IPS DF 4.7 (cell line): ENCODE data around the gene OR6B1.
"Not testable (repeated sequence)": the region's sequence is repeated elsewhere in the genome, so short reads cannot be mapped to it uniquely, and the experiment has no call there.

ENCODE experiments used
- DNase-seq: peaks from one replicate; pipeline ENCODE4 v3.0.0-alpha.2; 2013; ENCODE audit warnings: low spot score; ENCODE audit errors: extremely low read depth

OR6B1 gene

GRCh38 chr7:144006029-144006691, 6.0 kb downstream of the OR6B1 start:
- no peak for DNase-seq

DNA sequence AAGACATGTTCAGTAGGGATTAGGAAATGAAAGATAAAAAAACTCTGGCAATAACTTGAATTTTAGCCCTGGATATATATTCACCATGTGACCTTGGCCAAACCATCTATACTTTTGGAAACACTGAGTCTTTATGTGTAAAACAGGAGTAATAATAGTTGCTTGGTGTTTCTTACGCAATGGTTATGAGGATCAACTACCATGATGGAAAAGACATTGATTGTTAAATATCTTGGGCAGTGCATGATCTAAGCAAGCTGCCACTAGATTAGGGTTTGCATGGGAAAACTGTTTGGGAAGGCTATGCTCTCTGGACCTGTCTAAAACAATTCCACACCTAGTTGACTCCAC, 6.5 kb downstream of the OR6B1 start:
- no peak for DNase-seq

GRCh38 chr7:144009361-144009760, 9.2 kb downstream of the OR6B1 start:
- no peak for DNase-seq

DNA sequence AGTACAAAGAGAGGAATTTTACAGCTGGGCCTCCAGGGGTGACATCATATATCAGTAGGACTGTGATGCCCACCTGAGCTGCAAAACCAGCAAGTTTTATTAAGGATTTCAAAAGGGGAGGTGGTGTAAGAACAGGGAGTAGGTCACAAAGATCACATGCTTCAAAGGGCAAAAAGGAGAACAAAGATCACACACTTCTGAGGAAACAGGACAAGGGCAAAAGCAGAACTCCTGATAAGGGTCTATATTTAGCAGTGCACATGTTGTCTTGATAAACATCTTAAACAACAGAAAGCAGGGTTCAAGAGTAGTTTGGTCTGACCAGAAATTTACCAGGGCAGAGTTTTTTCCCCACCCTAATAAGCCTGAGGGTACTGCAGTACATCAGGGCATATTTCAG, 9.9 kb downstream of the OR6B1 start:
- not testable (repeated sequence) for DNase-seq

DNA sequence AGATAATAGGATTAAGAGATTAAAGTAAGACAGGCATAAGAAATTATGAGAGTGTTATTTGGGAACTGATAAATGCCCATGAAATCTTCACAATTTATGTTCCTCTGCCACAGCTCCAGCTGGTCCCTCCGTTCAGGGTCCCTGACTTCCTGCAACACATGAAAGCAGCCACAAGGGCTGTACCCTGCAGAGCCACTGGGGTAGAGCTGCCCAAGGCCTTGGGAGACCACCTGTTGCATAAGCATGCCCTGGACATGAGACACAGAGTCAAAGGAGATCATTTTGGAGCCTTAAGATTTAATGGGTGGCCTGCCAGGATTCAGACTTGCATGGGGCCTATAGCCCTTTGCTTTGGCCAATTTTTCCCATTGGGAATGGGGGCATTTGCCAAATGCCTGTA, 10.7 kb downstream of the OR6B1 start:
- not testable (repeated sequence) for DNase-seq

DNA sequence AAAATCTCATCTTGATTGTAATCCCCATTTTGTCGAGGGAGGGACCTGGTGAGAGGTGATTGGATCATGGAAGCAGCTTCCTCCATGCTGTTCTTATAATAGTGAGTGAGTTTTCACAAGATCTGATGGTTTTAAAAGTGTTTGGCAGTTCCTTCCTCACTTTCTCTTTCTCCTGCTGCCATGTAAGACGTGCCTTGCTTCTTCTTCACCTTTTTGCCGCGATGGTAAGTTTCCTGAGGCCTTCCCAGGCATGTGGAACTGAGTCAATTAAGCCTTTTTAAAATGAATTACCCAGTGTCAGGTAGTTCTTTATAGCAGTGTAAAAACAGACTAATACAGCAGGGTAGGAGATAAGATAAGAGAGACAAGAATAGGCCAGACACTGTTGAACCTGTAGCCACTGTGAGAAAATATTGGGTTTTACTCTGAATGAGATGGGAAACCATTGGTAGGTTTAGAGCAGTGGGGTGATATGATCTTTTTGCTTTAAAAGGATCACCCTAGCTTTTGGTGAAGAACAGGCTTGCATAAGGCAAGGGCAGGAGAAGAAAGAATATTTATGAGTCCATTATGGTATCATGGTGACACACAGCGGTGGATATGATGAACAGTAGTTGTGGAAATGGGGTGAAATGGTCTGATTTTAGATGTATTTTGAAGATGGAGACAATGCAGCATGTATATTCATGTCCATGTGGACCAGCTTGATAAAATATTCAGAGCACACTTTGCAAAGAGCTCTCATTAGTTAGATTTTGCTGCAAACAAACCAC, 11.5 kb downstream of the OR6B1 start:
- DNase-seq, result no peak

DNA sequence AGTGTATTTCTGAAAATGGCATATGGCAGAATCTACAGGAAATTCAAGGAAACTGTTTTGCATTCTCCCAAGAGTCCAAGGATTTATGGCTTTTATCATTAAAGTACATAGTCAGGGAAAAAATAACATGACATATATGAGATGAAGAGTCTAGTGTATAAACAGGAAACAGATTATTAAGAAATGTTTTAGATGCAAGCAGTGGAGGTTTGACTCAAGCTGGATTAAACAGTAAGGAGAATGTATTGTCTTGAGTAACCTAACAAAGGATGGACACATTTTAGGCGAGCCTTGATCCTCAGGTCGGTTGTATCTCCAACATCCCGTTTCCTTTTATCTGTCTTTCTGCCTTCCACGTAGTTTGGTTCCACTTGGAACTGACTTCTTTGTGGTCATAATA, 17.9 kb downstream of the OR6B1 start:
- no peak for DNase-seq

DNA sequence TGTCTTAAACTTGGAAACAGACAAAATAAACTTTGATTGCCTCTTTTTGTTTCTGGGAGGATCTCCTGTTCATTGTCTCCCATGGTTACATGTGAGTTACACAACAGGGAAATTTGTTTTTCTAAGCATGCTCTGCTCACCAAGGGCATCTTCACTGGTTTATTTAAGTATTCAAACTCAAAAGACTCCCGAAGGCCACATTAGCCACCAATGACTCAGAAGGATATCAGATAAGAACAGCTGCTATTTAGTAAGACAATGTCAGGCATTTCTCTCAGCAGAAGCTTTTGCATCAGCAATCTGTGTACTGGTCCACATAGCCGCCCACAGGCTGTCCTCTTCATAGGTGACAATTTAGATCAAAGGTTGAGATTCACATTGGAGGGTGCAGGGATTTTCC, 19.3 kb downstream of the OR6B1 start:
- DNase-seq, result no peak

GRCh38 chr7:144020340-144020739, 20.2 kb downstream of the OR6B1 start:
- no peak for DNase-seq

GRCh38 chr7:144022169-144022568, 22.0 kb downstream of the OR6B1 start:
- DNase-seq, result no peak

DNA sequence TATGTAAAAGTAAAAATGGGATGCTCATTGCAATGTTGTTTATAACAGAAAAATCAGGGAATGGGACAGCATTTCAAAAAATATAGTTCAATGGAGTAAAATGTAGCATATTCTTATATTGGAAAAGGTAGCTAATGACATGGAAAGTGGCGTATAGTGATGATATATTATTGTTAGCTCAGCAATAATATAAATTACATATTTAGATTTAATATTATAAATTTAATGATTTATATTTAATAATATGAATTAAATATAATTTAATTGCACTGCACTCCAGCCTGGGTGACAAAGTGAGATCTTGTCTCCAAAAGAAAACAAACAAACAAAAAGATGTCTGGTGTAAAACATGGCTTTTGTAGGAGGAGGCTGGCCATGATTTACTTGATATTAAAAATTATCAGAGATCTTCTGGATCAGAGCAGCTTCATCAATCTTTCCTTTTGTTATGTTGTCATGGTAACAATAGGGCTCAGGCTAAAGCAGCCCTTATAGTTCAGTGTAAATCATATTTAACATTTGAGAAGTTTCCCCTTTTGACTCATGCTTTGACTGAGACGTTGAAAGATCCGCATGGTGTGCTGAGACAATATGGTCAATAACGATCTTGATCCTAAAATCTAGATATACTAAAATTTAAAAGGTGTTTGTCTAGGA, 23.2 kb downstream of the OR6B1 start:
- DNase-seq, result no peak

DNA sequence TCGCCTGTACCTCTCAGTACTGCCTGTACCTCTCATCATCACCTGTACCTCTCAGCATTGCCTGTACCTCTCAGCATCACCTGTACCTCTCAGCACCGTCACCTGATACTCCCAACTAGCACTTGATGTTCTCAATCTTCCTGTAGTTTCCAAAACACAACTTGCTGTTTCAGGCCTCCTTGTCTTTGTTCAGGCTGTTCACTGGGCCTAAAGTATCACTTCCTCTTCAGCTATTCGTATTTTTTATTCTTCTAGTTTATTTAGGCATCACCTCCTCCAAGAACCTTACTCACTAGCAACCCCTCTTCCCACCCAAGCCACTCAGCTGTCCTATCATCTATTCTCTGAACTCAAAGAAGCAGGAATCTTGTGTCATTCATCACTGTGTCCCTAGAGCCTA, 24.1 kb downstream of the OR6B1 start:
- no peak for DNase-seq

GRCh38 chr7:144026203-144026883, 26.2 kb downstream of the OR6B1 start:
- DNase-seq, result no peak

DNA sequence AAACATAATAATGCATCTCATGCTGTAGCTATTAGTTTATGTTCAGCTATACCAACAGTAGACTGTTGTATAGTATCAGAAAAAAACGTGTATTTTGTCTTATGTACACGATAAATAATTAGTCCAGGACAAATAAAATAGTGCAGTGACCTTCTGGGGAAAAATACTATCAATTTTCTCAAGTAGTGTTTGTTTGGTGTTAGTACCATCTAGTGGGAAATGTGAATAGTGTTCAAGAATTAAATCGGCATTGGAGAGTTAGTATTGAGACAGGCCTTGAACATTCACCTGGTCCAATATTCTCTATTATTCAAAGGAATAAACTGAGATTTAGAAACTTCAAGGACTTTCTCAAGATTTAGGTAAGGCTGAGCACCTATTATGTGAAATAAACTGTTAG, 26.9 kb downstream of the OR6B1 start:
- DNase-seq, result no peak

GRCh38 chr7:144027974-144028373, 27.9 kb downstream of the OR6B1 start:
- DNase-seq, result no peak

- no peak for DNase-seq
Observed at GRCh38 chr7:144028547-144028946, 28.4 kb downstream of the OR6B1 start.

GRCh38 chr7:144032516-144032915, 32.4 kb downstream of the OR6B1 start:
- no peak for DNase-seq

- no peak for DNase-seq
Observed at GRCh38 chr7:144032985-144033709, 33.0 kb downstream of the OR6B1 start.

GRCh38 chr7:144035385-144035784, 35.3 kb downstream of the OR6B1 start:
- DNase-seq, result no peak

DNA sequence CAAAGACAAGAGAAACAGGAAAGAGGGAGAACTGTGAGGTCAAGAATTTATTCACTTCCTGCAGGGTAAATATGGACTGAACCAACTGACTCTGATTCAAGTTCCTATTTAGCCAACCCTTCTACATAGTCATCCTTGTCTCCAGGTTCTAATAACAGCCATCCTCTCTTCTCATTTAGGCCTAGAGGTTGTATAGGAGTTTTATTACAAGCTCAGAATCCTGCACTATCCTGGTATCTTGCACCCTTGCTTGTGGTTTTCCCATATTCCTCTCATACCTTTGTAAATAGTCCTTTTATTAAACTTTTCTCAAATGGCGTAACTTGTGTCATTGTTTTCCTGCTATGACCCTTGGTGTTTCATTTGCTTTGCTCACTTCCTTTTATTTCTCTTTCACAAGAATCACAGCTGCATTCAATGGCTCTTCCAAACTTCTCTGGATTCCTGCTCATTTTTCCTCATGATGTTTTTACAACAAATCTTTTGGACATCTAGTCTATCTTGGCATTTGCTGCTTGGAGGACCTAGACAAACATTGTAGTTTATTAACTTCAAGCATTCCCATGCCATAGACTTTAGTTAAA, 36.3 kb downstream of the OR6B1 start:
- no peak for DNase-seq

- DNase-seq, result no peak
Observed at GRCh38 chr7:144037414-144038035, 37.4 kb downstream of the OR6B1 start.
